Caki2 (cell line): ENCODE data around the gene EDEM3. TPM values are rescaled to one million over a fixed set of nuclear protein-coding genes. Genes with fewer than 3 reads are reported as not detected.
A peak's percentile ranks its signal among the peaks of the same experiment; 100 is the strongest.
"Not testable (repeated sequence)": the region's sequence is repeated elsewhere in the genome, so short reads cannot be mapped to it uniquely, and the experiment has no call there.

ENCODE experiments used
- DNase-seq: peaks from one replicate; pipeline ENCODE4 v3.0.0-alpha.2; 2015; ENCODE audit warnings: low read depth
- in situ Hi-C: cut with HindIII; loops from 2 replicates; pipeline ENCODE4 v1.10.0; 2016; ENCODE audit warnings: low sequenced_read_pairs, low pct_unique_long_range_greater_than_20kb, mixed read lengths
- total RNA-seq: library from RNA; depleted of rRNA; stranded (reverse); fragments of >200 nt; shearing (Covaris generic); gene quantifications from 2 replicates; pipeline ENCODE4 v1.2.3, GENCODE V29; 2014; ENCODE audit warnings: low replicate concordance

The EDEM3 gene
- total RNA-seq, 1 experiment from 2014 or later = 8.8 TPM

GRCh38 chr1:184771190-184771691, 16.6 kb upstream of the EDEM3 start:
- in situ Hi-C loops = no loop called here
- no peak for DNase-seq

- in situ Hi-C loops = no loop called here
- no peak for DNase-seq
Measured at GRCh38 chr1:184770181-184770979, 15.7 kb upstream of the EDEM3 start.

- DNase-seq = no peak
Measured at GRCh38 chr1:184769241-184769640, 14.6 kb upstream of the EDEM3 start.

DNA sequence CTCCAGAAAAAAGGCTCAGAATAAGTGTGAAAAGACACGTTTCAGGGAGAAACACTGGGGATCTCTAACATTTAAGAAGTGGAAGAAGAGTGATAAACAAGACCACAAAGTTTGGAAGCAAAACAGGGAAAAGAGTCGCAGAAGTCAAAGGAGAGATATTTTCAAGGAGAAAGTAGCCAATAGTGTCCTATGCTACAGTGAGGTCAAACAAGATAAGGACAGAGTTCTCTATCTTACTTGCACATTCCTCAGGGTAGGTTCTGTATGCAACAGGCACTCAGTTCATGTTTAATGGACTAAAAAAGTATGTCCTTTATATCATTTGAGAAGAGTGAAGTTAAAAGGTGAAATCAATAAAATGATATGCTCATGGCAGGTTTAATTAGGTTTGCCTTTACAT, 13.8 kb upstream of the EDEM3 start:
- no peak for DNase-seq
- in situ Hi-C loops = no loop called here

More at GRCh38 chr1:184769241-184769640, 14.6 kb upstream of the EDEM3 start:
- in situ Hi-C loops = no loop called here

DNA sequence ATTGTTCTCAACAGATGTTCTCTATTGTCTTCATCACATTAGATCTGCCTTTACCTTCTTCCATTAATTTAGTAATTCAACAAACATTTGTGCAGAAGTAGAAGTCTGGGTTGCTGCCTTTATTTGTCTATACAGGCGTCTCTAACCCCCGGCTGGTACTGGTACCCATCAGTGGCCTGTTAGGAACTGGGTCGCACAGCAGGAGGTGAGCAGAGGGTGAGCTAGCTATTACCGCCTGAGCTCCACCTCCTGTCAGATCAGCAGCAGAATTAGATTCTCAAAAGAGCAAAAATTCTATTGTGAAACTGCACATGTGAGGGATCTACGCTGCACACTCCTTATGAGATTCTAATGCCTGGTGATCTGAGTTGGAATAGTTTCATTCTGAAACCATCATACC, 12.9 kb upstream of the EDEM3 start:
- in situ Hi-C loops = no loop called here
- DNase-seq = no peak

DNA sequence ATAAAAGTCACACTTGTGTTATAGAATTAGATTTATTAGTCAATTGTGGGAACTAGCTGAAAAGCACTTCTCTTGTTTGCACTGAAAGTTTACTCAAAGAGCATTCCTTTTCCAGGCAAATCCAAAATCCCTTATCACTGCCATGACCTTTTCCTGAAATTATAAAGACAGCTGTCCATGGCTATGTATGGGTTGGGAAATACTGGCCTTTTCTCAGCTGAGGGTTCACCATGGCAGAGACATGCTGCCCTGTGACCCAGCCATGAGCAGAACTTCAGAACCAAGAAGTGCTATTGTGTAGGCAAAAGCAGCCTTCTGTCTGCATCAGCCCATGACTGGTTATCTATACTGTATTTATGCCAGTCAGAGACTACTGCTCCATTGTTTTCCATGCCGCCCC, 9.8 kb upstream of the EDEM3 start:
- no peak for DNase-seq
- in situ Hi-C loops = no loop called here

GRCh38 chr1:184763520-184763919, 8.9 kb upstream of the EDEM3 start:
- in situ Hi-C loops, DNase-seq: not testable (repeated sequence)

DNA sequence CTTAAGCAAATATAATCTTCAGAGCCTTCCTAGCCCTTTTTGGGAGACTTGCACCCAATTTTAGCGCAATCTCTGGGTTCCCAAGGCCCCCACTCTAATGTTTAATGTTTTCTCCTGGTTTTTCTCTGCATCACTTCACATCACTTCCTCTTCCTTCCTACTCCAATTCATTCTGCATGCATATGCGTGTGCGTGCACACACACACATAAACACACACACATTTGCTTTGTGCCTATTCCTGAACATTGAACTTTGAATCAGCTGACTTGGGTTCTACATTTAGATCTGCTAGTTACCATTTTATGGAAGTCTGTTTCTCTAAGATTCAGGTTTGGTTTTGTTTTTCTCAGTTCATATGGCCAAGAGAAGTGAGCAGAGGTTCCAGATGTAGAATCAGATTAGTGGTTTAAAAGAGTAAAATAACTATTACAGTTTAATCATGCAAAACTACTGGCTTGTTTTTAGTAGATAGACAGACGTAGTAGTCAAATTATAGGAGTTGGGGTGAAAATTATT, 7.4 kb upstream of the EDEM3 start:
- DNase-seq = no peak
- in situ Hi-C loops = no loop called here

- in situ Hi-C loops = no loop called here
- no peak for DNase-seq
Measured at GRCh38 chr1:184759651-184760050, 5.0 kb upstream of the EDEM3 start.

- no peak for DNase-seq
- in situ Hi-C loops = no loop called here
Measured at GRCh38 chr1:184759112-184759511, 4.5 kb upstream of the EDEM3 start.

DNA sequence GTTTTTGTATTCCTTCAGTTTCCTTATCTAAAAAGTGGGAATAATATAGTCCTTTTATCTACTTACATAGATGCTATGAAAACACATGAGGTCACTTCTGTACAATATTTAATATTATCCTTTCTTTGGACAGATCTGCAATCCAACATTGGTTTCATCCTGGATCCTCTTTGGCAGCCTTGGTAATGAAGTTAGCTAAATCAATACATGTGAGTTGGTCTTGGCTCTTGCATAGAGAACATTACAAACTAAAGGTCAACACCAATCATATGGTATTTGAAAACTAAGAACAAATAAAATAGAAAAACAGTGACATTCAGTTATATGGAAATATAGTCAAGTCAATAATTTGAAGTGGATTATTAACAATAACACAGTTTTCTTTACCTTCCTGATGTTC, 3.2 kb upstream of the EDEM3 start:
- in situ Hi-C loops = no loop called here
- DNase-seq = no peak

DNA sequence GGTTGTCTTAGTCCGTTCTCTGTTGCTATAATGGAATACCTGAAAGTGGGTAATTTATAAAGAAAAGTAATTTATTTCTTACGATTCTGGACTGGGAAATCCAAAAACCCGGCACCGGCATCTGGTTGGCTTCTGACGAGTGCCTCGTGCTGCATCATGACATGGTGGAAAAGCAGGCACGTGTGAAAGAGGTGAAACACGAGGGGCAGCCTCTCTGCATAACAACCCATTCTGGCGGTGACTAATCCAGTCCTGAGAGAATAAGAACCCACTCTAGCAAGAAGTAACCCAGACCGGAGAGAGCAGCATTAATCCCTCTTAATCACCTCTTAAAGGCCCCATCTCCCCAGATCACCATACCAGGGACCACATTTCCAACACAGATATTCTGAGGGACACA, 2.7 kb upstream of the EDEM3 start:
- in situ Hi-C loops = no loop called here
- no peak for DNase-seq

DNA sequence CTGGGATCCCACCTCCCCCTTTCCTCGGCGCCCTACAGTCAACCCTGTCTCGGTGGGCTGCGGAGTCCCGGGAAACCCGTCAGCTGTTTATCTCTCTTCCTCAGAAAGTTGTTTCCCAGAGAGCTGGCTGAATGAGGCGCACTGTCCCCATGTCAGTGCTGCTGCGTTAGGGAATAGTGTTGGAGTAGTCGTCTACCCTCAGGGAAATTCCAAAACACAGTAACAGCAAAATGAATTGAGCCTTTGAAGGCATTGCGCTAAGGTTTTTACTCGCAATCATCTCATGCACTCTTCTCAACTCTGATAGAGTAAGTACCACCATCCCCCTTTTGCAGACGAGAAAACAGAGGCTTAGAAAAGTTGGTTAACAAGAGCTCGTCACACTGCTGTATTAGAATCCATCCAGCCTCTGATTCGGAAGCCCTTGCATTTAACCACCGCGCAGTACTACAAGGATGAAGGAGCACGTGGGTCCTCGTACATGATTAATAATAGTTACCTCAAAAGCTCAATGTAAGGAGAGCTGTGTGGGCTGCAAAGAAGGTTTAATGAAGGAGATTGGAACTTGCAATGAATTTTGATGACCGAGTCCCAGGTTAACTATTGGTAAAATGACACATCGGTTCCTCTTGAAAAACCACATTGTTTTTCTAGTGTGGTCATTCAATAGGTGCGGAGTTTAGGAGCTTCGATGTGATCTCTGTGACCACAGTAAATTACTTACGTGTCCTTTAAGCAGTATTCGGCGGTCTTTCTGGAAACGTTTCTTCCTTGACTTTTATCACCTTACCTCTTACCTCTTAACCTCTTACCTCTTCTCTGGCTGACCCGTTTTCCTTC, 788 bp upstream of the EDEM3 start:
- peak; percentile 50 for DNase-seq

DNA sequence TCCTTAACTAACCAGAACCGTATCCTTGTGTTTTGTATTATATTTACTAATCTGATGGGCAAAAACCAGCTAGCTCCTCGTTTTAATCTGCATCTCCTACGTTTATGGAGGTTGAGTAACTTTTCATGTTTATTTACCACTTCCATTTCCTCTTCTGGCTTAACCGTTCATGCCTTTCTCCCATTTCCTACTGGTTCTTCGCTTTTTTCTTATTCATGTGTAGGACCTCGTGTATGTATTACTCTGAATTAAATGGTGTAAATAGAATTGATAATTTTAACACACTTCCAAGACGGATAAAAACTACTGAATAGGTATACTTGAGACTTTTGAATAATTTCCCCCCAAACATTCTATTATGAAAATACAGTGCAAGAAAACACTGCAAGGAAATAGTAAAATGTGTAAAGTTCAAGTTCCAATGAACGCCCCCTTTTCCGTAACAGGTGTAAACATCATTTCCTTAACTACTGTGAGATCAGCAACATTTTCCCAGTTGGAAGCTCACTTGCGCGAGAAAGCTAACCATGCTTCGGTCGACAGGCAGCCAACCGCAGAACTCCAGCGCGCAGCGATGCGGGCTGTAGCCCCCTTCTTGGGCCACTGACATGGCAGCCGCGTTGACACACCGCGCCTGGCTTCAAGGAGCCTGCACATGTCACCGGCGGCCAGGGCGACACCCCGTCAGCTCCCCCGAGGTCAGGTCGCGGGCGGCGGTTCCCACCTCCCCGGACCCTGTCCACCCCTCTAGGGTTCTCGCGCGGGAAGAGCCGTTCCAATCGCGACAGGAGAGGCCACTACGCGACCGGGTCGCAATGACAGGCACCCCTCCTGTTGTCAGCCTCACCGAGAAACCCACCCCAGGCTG, 816 bp downstream of the EDEM3 start:
- in situ Hi-C loops = no loop called here
- no peak for DNase-seq

More for the DNA sequence above, 788 bp upstream of the EDEM3 start:
- in situ Hi-C loops = no loop called here

DNA sequence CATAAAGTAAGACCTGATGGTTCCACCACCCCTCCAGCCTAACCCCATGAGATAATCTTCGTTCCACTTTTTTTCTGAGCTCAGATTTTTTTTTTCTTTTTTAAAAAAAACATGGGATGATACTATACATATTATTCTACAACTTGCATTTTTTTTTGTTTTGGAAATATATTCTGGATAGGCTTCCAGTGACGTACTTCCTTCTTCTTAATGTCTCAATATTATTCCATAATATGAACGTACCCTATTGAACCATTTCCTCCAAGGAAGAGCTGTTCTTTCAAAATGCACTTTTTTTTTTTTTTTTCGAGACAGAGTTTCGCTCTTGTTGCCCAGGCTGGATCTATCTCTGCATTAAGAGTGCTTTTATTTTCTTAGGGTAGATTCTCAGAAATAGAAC, 1.5 kb downstream of the EDEM3 start:
- in situ Hi-C loops = no loop called here

DNA sequence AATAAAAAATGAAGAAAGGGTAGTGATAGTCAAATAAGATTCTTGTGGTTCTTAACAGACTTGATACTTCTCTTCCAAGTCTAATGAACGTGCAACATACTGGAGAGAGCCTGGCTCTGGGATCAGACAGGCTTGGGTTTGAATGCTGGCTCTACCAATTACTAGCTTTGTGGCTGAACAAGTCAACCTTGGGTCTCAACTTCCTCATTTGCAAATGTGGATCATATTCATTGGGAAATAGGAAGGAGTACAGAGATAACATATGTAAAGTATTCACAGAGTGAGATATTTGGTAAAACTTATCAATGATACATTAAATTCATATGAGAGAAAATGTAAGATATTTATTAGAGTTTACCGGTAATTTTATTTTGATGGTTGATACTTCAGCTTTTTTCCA, 2.0 kb downstream of the EDEM3 start:
- DNase-seq = no peak
- in situ Hi-C loops = no loop called here

More for the DNA sequence above, 1.5 kb downstream of the EDEM3 start:
- DNase-seq = no peak

DNA sequence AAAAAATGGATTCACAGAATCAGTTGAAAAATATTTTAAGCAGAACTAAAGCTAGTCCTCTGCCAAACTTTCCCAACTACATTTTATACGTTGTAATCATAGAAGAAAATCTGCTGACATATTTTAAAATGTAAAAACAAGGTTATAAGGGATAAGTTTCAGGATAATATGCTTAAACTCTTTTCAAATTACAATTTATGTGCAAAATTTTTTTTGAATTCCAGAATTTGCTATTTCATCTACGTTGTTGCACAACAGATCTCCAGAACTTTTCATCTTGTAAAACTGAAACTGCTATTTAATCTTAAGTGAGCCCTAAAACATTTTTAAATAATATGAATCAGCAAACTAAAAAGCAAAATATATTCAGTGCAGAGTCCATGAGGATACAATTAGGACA, 5.9 kb downstream of the EDEM3 start:
- in situ Hi-C loops = no loop called here
- no peak for DNase-seq
